ENCODE results near the gene PRRT1B.

DNA sequence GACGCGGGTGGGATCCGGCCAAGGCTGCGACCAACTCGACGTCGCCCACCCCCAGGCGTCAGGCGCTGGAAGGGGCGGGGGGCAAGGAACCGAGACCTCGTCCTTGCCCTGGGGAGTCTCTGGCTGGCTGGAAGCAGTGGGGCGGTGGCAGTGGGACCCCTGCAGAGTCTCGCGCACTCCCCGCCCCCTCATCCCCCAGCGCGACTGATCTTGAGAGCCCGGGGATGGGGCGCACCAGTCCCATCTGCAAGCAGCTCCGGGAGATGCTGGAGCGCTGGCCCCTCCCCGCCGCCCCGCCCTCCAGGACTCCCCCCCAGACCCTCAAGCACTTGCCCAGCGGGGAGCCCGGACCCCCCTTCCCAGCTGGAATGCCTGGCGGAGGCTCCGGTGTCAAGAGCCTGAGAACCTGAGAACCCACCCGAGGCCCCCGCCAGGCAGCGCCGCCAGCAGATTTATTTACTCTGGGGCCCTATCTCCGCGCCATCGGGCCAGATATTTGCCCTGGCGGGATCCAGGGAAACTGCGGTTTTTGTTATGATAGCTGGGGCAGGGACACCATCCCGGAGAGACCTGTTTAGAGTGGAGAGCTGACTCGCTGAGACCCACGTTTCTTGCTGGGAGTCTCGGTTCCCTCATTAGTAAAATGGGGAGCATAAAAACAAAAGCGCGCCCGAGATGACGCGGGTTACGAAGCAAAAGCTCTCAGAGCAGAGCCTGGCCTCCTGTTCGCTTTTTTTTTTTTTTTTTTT lies 1.2 kb downstream of the PRRT1B start:
- TF ChIP-seq POLR2AphosphoS5 (IDR thresholded peaks at IDR 0.05; ENCODE audit: low read depth, low read length) (no peak), TAF1 (IDR thresholded peaks at IDR 0.05; ENCODE audit: borderline replicate concordance, insufficient read depth, low read length) (no peak), FOXP2 (optimal IDR thresholded peaks at IDR 0.05; ENCODE audit: borderline replicate concordance, extremely low read depth, extremely low read length, insufficient read depth) (no peak)
- TF ChIP-seq, protein P1, sequence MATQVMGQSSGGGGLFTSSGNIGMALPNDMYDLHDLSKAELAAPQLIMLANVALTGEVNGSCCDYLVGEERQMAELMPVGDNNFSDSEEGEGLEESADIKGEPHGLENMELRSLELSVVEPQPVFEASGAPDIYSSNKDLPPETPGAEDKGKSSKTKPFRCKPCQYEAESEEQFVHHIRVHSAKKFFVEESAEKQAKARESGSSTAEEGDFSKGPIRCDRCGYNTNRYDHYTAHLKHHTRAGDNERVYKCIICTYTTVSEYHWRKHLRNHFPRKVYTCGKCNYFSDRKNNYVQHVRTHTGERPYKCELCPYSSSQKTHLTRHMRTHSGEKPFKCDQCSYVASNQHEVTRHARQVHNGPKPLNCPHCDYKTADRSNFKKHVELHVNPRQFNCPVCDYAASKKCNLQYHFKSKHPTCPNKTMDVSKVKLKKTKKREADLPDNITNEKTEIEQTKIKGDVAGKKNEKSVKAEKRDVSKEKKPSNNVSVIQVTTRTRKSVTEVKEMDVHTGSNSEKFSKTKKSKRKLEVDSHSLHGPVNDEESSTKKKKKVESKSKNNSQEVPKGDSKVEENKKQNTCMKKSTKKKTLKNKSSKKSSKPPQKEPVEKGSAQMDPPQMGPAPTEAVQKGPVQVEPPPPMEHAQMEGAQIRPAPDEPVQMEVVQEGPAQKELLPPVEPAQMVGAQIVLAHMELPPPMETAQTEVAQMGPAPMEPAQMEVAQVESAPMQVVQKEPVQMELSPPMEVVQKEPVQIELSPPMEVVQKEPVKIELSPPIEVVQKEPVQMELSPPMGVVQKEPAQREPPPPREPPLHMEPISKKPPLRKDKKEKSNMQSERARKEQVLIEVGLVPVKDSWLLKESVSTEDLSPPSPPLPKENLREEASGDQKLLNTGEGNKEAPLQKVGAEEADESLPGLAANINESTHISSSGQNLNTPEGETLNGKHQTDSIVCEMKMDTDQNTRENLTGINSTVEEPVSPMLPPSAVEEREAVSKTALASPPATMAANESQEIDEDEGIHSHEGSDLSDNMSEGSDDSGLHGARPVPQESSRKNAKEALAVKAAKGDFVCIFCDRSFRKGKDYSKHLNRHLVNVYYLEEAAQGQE (IDR thresholded peaks at IDR 0.05; ENCODE audit: insufficient read depth in 1 of 2, low read depth in 2 of 2, low read length in 2 of 2): no peak
